Right ventricle myocardium superior (tissue), 1 donor: ENCODE data around the gene FXYD4. TPM values are rescaled to one million over a fixed set of nuclear protein-coding genes. Genes with fewer than 3 reads are reported as not detected.

ENCODE experiments used
- ATAC-seq: fragments of 200-7000 bp; cut with Tn5 transposase; one replicate; pipeline ENCODE4 v1.9.1; 2020; ENCODE audit warnings: mild to moderate bottlenecking; ENCODE audit not compliant: poor library complexity
- DNase-seq: peaks from one replicate; pipeline ENCODE4 v3.0.0-alpha.2; 2020
- intact Hi-C: fragments of 100-400 bp; cut with DNase I; formaldehyde crosslinking; loops from one replicate; pipeline ENCODE4 v1.11.2; 2022
- total RNA-seq: library from RNA; stranded (reverse); fragmentation: NEBNext Ultra II Directional; extraction: Animal tissue kit (Norgen Biotek cat#: 25700); gene quantifications from one replicate; pipeline ENCODE4 v1.2.1, GENCODE V29; 2021
- donor health status: DM: no; HTN: yes; CAD: no; lungs with severe emphysema.

The FXYD4 gene
- total RNA-seq, 1 donor from 2014 or later: not detected

- intact Hi-C loops: no loop called here
- DNase-seq: no peak
- ATAC-seq: no peak
Measured at GRCh38 chr10:43370671-43371215, 693 bp upstream of the FXYD4 start.

DNA sequence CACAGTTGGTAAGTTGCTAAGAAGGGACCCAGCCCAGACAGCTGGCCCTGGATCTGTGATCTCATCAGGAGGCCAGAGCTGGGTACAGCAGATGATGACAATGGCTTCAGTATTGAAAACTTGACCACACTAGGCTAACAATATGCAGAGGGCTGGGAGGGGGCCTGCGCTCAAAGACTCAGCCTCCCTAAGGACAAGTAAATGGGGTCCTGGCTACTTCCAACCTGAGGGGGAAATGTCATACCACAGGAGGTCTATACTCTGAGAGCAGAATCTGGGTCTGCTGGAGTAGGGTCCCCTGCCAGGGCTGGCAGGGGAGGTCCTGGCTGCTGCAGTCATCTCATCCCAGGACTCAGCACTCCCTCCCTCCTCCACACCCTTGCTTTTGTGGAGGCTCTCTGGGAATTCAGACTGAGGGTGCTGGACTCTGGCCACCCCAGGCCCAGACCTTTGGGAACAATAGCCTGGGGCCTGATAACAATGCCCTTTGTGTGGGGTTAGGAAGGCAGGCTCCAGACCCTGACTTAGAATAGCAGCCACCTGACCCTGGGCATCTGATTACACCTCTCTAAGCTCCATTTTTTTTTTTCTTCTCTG, 1.4 kb downstream of the FXYD4 start:
- DNase-seq (no peak), ATAC-seq (no peak)
- intact Hi-C loops: no loop called here

- intact Hi-C loops: no loop called here
- no peak for DNase-seq
- ATAC-seq: no peak
Measured at GRCh38 chr10:43373461-43373860, 2.0 kb downstream of the FXYD4 start.

GRCh38 chr10:43374194-43374593, 2.8 kb downstream of the FXYD4 start:
- DNase-seq (no peak), ATAC-seq (no peak)
- intact Hi-C loops: no loop called here

DNA sequence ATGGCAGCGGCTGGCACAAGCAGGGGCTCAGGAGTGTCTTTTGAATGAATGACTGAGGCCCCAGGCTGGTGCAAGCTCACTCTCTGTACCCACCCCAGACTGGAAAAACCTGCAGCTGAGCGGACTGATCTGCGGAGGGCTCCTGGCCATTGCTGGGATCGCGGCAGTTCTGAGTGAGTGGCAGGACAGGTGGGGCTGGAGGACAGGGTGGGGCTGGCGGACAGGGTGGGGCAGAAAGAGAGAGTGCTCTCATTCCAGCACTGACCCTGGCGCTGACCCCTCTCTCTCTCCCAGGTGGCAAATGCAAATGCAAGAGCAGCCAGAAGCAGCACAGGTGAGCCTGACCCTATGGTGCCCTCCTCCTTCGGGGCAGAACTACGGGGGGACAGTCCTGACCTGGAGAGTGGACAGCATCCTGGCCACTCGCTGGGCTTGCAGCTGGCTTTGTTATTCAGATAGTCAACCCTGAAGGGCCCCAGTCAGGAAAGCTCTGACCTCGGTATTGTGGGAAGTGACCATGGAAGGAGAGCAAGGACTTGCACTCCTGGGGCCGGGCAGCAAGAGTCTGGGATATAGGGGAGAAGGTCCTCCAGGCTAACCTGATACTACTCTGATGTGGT, 4.1 kb downstream of the FXYD4 start:
- intact Hi-C loops: no loop called here
- no peak for ATAC-seq
- DNase-seq: no peak

DNA sequence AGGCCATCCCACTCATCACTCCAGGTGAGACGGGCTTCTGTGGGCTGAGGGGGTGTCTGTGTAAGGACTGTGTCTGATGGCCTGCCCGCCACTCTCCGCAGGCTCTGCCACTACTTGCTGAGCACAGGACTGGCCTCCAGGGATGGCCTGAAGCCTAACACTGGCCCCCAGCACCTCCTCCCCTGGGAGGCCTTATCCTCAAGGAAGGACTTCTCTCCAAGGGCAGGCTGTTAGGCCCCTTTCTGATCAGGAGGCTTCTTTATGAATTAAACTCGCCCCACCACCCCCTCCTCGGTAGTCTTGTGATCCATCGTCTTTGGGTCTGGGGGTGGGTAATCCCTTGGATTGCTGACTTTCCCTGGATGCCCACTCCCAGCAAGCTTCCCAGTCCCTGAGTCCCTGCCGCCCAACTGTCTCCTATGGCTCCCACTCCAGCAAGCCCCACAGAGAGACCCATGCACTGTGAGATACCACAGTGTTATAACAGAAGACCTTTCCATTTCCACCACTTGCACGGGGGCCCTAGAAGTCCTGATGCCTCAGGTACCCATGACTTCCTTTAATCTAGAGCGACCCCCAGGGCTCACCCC, 4.7 kb downstream of the FXYD4 start:
- ATAC-seq: no peak
- DNase-seq: no peak
- intact Hi-C loops: no loop called here

DNA sequence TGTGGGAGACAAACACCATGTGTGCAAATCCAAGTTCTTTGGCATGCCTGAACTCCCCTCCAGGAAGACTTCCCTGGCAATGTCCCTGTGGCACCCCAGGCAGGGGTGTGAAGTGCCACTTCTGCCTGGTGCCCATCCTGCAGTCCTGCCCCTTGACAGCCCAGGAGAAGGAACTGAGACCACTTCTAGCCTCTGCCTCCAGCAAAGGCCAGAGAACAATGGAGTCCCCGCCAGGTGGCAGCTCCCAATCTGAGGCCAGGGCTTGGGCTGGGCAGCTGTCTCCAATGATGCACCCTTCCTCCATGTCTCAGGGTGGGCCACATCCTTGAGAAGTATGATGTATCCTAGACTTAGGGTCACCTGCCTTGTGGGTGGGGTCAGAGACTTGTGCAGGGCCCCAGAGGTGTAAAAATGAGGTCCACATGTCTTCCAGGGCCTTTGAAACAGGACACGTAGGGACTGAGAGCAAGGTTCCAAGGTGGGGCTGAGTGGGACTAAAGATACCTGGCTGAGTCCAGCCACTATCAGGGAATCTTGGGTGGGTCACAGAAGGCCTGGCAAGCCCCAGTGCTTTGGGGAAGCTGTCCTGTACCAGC, 5.5 kb downstream of the FXYD4 start:
- ATAC-seq (no peak), DNase-seq (no peak)
- intact Hi-C loops: no loop called here

DNA sequence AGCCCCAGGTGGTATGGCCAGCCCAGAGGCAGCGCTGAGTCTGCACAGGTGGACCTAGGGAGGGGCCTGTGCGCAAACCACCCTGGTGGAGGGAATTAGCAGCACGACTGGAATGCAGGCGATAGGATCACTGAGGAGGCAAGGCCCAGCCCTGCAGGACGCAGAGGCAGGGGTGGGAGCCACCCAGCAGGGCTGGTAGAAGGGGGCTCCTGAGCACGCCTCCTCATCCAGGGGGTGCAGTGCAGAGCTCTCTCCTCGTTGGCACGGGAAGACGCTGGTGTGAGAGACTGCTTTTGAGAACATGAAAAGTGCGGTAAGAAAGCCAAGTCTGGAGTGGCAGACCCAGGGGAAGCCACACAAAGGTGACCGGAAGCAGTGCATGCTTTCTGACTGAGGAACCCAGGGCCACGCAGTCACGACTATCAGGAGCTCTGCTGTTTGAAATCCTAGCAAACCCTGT, 6.0 kb downstream of the FXYD4 start:
- intact Hi-C loops: no loop called here
- ATAC-seq (no peak), DNase-seq (no peak)

GRCh38 chr10:43380610-43381222, 9.3 kb downstream of the FXYD4 start:
- intact Hi-C loops: no loop called here
- DNase-seq: no peak
- no peak for ATAC-seq

DNA sequence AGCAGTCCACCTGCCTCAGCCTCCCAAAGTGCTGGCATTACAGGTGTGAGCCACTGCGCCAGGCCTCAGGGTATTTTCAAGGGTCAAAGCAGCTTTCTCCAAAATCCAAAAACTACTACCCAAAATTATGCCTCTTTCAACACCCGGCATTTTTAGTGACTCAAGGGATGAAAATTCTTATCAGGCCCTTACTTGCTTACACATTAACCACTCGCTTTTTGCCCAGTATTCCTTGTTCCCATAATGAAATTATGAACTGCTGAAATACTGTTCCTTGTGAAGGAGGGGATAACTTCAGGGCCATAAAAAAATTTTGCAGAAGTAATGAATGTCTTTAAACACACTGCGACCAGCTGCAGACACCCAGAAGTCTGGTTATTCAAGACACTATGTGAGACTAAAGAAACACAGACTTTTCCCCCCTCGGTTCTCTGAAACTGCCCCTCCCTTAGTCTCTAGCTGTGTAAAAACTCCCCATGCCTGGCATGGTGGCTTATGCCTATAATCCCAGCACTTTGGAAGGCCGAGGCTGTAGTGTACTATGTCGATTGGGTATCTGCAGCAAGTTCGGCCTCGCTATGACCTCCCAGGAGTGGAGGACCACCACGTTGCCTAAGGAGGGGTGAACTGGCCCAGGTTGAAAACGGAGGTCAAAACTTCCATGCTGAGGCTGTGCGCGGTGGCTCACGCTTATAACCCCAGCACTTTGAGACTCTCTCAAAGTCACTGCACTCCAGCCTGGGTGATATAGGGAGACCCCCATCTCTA, 12.0 kb downstream of the FXYD4 start:
- DNase-seq (no peak), ATAC-seq (no peak)
- intact Hi-C loops: no loop called here

DNA sequence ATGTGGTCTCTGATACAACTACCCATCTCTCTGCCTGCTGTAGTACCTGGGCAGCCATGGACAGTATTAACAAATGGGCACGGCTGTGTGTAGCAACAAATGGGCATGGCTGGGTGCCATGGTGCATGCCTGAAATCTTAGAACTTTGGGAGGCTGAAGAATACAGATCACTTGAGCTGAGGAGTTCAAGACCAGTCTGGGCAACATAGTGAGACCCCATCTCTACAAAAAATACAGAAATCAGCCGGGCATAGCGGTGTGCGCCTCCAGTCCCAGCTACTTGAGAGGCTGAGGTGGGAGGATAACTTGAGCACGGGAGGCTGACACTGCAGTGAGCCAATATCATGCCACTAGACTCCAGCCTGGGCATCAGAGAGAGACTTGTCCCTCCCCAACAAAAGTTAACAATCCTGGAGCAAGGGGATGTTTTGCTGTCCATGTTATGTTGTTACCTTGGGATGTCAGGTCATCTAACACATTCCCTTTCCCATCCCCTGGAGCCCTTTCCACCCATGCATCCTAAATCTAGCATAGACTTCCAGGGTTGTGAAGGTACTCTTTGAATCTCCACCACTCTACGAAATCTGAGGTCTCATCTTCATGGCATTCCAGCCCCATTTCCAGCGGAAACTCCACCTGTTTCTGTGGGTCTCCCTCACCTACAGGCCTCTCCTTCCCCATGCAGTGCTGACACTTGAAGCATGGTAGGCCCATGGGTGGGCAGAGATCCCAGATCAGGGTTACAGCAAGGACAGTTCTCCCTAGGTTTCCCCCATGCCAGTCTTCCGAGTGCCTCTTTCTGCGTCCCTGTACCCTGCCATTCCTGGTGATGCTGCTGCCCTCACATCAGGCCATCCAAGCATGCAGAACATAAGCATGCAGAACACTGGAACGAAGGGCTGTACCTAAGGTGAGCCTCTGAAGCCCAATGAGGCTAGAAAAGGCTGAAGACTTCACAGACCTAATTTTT, 13.1 kb downstream of the FXYD4 start:
- ATAC-seq: peak; percentile 50
- no peak for DNase-seq
- intact Hi-C loops: no loop called here

GRCh38 chr10:43385412-43386004, 14.1 kb downstream of the FXYD4 start:
- intact Hi-C loops: no loop called here
- DNase-seq (no peak), ATAC-seq (no peak)

DNA sequence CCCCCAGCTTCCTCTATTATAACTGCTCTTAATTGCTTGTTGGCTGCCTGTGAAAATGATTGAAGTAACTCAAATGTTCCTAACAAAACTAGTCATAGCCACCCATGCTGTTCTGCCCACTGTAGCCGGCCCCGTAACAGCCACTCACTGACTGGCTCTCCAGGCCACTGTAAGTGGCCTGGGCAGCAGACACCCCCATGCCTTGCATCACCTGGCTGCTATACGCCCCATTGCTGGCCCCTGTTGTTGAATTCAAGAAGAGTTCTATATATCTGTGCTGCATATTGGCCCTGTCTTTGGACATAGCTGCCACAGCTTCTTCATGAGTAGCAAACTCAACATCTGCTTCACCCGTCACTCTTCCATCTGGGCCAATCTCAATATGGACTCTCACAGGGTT, 15.1 kb downstream of the FXYD4 start:
- no peak for DNase-seq
- ATAC-seq: no peak
- intact Hi-C loops: no loop called here

GRCh38 chr10:43386981-43387677, 15.7 kb downstream of the FXYD4 start:
- DNase-seq: no peak
- no peak for ATAC-seq
- intact Hi-C loops: no loop called here

- DNase-seq (no peak), ATAC-seq (no peak)
- intact Hi-C loops: no loop called here
Measured at GRCh38 chr10:43387678-43388032, 16.2 kb downstream of the FXYD4 start.

GRCh38 chr10:43389867-43390266, 18.4 kb downstream of the FXYD4 start:
- no peak for DNase-seq
- intact Hi-C loops: no loop called here
- peak; percentile 11 for ATAC-seq

- ATAC-seq (no peak), DNase-seq (no peak)
- intact Hi-C loops: no loop called here
Measured at GRCh38 chr10:43390333-43390732, 18.9 kb downstream of the FXYD4 start.
